GM11168 (cell line): Measurements from ENCODE around the gene OR6N1.

Experiments used
- in situ Hi-C: fragments of 300-500 bp; cut with MboI; formaldehyde crosslinking; loops from one replicate; pipeline ENCODE4 v1.12.0; 2022; ENCODE audit warnings: low sequenced_read_pairs; ENCODE audit not compliant: unreplicated experiment

OR6N1 gene

GRCh38 chr1:158754420-158754819 lies 17.6 kb downstream of the OR6N1 start, which contains the start of gene OR6K6:
TSS of gene OR6K6 (plus strand) at chr1:158754720. CDS start at chr1:158754888, 168 bp downstream.
- in situ Hi-C loops, result no loop called here

GRCh38 chr1:158752155-158752712 lies 19.8 kb downstream of the OR6N1 start:
- in situ Hi-C loops, result no loop called here

GRCh38 chr1:158735848-158736247 lies 36.1 kb downstream of the OR6N1 start:
- in situ Hi-C loops, result no loop called here

- in situ Hi-C loops, result no loop called here
These were observed 39.5 kb downstream of the OR6N1 start for GRCh38 chr1:158732524-158732923.

- in situ Hi-C loops, result no loop called here
These were observed 40.3 kb downstream of the OR6N1 start for GRCh38 chr1:158731707-158732106.

GRCh38 chr1:158730453-158730852 lies 41.5 kb downstream of the OR6N1 start:
- in situ Hi-C loops, result no loop called here

- in situ Hi-C loops, result no loop called here
These were observed 43.3 kb downstream of the OR6N1 start for GRCh38 chr1:158728510-158729225.

GRCh38 chr1:158724442-158724841 lies 47.6 kb downstream of the OR6N1 start:
- in situ Hi-C loops, result no loop called here

- in situ Hi-C loops, result no loop called here
These were observed 51.4 kb downstream of the OR6N1 start, which contains the start of gene OR6K3 for GRCh38 chr1:158720620-158721019. TSS of gene OR6K3 (minus strand) at chr1:158720720. CDS start at chr1:158718115, 2,605 bp downstream.

GRCh38 chr1:158719664-158720063 lies 52.3 kb downstream of the OR6N1 start:
- in situ Hi-C loops, result no loop called here

- in situ Hi-C loops, result no loop called here
These were observed 54.7 kb downstream of the OR6N1 start for GRCh38 chr1:158717344-158717743.

GRCh38 chr1:158716335-158716734 lies 55.7 kb downstream of the OR6N1 start:
- in situ Hi-C loops, result no loop called here

GRCh38 chr1:158714754-158715153 lies 57.2 kb downstream of the OR6N1 start:
- in situ Hi-C loops, result no loop called here
